ENCODE results near the gene TSC2.

Gene TSC2

GRCh38 chr16:2043667-2044451, 3.9 kb upstream of the TSC2 start:
- no peak for DNase-seq

- DNase-seq, result no peak
These were observed 3.2 kb upstream of the TSC2 start for GRCh38 chr16:2044541-2044940.

- no peak for DNase-seq
These were observed 1.6 kb upstream of the TSC2 start for GRCh38 chr16:2045965-2046892.

- DNase-seq, result no peak
These were observed 874 bp upstream of the TSC2 start for GRCh38 chr16:2046893-2047329.

- DNase-seq, result no peak
These were observed 345 bp downstream of the TSC2 start for GRCh38 chr16:2048116-2048543.

GRCh38 chr16:2053211-2053610, 5.4 kb downstream of the TSC2 start:
- DNase-seq, result no peak

GRCh38 chr16:2053897-2054296, 6.1 kb downstream of the TSC2 start:
- no peak for DNase-seq

GRCh38 chr16:2054543-2055245, 6.9 kb downstream of the TSC2 start:
- no peak for DNase-seq

GRCh38 chr16:2056077-2056476, 8.3 kb downstream of the TSC2 start:
- no peak for DNase-seq

GRCh38 chr16:2056681-2057407, 9.1 kb downstream of the TSC2 start:
- DNase-seq, result no peak

- DNase-seq, result no peak
These were observed 9.7 kb downstream of the TSC2 start for GRCh38 chr16:2057438-2057837.

GRCh38 chr16:2058420-2058819, 10.6 kb downstream of the TSC2 start:
- no peak for DNase-seq

- DNase-seq, result no peak
These were observed 11.1 kb downstream of the TSC2 start for GRCh38 chr16:2058872-2059271.

GRCh38 chr16:2060346-2060745, 12.6 kb downstream of the TSC2 start:
- no peak for DNase-seq

- no peak for DNase-seq
These were observed 13.2 kb downstream of the TSC2 start for GRCh38 chr16:2061023-2061422.

GRCh38 chr16:2061526-2061925, 13.7 kb downstream of the TSC2 start:
- no peak for DNase-seq

GRCh38 chr16:2062801-2063200, 15.0 kb downstream of the TSC2 start:
- DNase-seq, result no peak

GRCh38 chr16:2063861-2064260, 16.1 kb downstream of the TSC2 start:
- DNase-seq, result no peak

- DNase-seq, result no peak
These were observed 16.7 kb downstream of the TSC2 start for GRCh38 chr16:2064368-2064945.

GRCh38 chr16:2066139-2066538, 18.4 kb downstream of the TSC2 start:
- no peak for DNase-seq

- no peak for DNase-seq
These were observed 23.0 kb downstream of the TSC2 start for GRCh38 chr16:2070576-2071453.
